Lower lobe of right lung (tissue), 2 donors: ENCODE measurements around the gene TLL2. TPM values are rescaled to one million over a fixed set of nuclear protein-coding genes. Genes with fewer than 3 reads are reported as not detected.

ENCODE experiments used
- ATAC-seq, 2 donors: fragments of 200-7000 bp; cut with Tn5 transposase; one replicate each; pipeline ENCODE4 v1.9.1; 2020 to 2022; ENCODE audit warnings: mild to moderate bottlenecking in 2 of 2, moderate library complexity in 2 of 2
- DNase-seq: peaks from one replicate; pipeline ENCODE4 v3.0.0-alpha.2; 2020
- H3K27ac ChIP-seq: fragments of 200-600 bp; one replicate; pipeline ENCODE4 v1.8.0; 2022
- H3K27me3 ChIP-seq: fragments of 200-600 bp; one replicate; pipeline ENCODE4 v1.8.0; 2022; ENCODE audit warnings: low read depth
- H3K36me3 ChIP-seq: fragments of 200-600 bp; one replicate; pipeline ENCODE4 v1.8.0; 2022; ENCODE audit warnings: mild to moderate bottlenecking
- H3K4me1 ChIP-seq: fragments of 200-600 bp; one replicate; pipeline ENCODE4 v1.8.0; 2022
- H3K4me3 ChIP-seq: fragments of 200-600 bp; one replicate; pipeline ENCODE4 v1.8.0; 2022; ENCODE audit warnings: mild to moderate bottlenecking
- H3K9me3 ChIP-seq: fragments of 200-600 bp; one replicate; pipeline ENCODE4 v1.8.0; 2022
- intact Hi-C: fragments of 100-400 bp; cut with DNase I; formaldehyde crosslinking; loops from one replicate; pipeline ENCODE4 v1.11.0; 2022
- total RNA-seq: library from RNA; stranded (reverse); fragmentation: NEBNext Ultra II Directional; extraction: Animal tissue kit (Norgen Biotek cat#: 25700); gene quantifications from one replicate; pipeline ENCODE4 v1.2.1, GENCODE V29; 2021
- TF ChIP-seq, protein P1 (sequence below): fragments of 200-600 bp; IDR thresholded peaks from one replicate; pipeline ENCODE4 v1.8.0; 2022; ENCODE audit warnings: antibody characterized with exemption, mild to moderate bottlenecking
- donor health status: DM: no; HTN: yes; CAD: no; lungs with severe emphysema.

Gene TLL2
- total RNA-seq, 1 donor from 2014 or later, result not detected

DNA sequence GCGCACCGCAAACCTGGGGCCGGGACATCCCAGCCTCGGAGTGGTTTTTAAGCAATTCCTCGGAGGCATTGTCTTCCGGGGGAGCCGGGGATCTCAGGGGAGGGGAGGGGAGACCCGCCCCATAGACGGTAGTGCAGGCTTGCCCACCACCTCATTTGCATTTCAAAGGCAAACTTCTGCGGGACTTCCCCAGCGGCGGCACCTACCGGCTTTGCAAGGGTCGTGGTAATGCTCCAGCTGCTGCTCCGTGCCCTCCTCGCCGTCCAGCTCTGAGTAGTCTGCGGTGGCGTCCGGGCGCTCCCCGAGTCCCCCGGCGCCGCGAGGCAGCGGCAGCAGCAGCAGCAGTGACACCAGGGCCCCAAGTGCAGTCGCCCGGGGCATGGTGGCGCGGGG, 425 bp downstream of the TLL2 start:
- peaks cover 28% of the 10 kb centered on the region for H3K4me1 ChIP-seq
- peaks cover 5% of the 10 kb centered on the region for H3K36me3 ChIP-seq
- DNase-seq, result no peak
- no peak for ATAC-seq
- TF ChIP-seq, protein P1, sequence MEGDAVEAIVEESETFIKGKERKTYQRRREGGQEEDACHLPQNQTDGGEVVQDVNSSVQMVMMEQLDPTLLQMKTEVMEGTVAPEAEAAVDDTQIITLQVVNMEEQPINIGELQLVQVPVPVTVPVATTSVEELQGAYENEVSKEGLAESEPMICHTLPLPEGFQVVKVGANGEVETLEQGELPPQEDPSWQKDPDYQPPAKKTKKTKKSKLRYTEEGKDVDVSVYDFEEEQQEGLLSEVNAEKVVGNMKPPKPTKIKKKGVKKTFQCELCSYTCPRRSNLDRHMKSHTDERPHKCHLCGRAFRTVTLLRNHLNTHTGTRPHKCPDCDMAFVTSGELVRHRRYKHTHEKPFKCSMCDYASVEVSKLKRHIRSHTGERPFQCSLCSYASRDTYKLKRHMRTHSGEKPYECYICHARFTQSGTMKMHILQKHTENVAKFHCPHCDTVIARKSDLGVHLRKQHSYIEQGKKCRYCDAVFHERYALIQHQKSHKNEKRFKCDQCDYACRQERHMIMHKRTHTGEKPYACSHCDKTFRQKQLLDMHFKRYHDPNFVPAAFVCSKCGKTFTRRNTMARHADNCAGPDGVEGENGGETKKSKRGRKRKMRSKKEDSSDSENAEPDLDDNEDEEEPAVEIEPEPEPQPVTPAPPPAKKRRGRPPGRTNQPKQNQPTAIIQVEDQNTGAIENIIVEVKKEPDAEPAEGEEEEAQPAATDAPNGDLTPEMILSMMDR, result no peak
- H3K9me3 ChIP-seq, result no peaks in the 10 kb centered on the region
- intact Hi-C loops, result no loop called here
- peak overlapping the region; percentile 57 for H3K4me3 ChIP-seq
- peaks cover 41% of the 10 kb centered on the region for H3K27me3 ChIP-seq
- H3K27ac ChIP-seq, result no peak overlapping the region

DNA sequence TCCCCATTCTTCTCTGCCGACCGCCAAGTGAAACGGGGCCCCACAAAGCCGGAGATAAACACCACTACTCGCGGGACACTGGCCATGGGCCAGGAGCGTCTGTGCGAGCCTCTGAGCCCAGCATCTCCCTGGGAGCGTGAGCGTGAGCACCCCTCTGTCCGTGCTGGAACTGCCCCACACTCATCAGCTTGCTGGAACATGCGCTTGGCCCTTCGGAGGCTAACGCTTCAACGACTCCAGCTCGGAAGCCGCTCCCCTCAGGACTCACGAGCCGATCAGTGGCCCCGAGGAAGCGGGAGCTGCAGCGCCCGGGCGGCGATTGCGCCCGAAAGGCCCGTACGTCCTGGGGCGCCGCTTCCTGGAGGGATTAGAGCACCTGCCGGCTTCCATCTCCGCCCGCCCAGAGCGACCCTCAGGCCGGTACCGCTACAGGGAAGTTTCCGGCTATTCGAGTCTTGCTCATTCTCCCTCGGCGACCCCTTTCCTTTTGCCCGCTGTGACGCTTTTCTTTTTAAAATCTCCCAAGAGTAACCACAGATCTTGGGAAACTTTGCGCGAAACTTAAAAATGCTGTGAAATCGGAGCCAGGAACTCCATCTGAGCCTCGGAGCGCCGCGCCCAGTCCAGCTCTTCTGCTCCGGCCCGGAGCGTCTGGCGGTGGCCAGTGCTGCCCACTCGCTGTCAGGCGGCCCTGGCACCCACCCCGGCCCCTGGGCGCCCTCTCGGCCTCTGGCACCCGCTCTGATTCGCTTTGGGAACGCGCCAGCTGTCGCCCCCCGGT, 1.0 kb downstream of the TLL2 start:
- H3K27ac ChIP-seq, result no peak overlapping the region
- intact Hi-C loops, result no loop called here
- TF ChIP-seq, protein P1, result no peak
- H3K36me3 ChIP-seq, result no peaks in the 10 kb centered on the region
- ATAC-seq (peak; percentile 55 to 60), DNase-seq (no peak)
- H3K4me1 ChIP-seq, result peaks cover 28% of the 10 kb centered on the region
- H3K27me3 ChIP-seq, result peaks cover 41% of the 10 kb centered on the region
- H3K9me3 ChIP-seq, result no peaks in the 10 kb centered on the region
- H3K4me3 ChIP-seq, result peak overlapping the region; percentile 57

DNA sequence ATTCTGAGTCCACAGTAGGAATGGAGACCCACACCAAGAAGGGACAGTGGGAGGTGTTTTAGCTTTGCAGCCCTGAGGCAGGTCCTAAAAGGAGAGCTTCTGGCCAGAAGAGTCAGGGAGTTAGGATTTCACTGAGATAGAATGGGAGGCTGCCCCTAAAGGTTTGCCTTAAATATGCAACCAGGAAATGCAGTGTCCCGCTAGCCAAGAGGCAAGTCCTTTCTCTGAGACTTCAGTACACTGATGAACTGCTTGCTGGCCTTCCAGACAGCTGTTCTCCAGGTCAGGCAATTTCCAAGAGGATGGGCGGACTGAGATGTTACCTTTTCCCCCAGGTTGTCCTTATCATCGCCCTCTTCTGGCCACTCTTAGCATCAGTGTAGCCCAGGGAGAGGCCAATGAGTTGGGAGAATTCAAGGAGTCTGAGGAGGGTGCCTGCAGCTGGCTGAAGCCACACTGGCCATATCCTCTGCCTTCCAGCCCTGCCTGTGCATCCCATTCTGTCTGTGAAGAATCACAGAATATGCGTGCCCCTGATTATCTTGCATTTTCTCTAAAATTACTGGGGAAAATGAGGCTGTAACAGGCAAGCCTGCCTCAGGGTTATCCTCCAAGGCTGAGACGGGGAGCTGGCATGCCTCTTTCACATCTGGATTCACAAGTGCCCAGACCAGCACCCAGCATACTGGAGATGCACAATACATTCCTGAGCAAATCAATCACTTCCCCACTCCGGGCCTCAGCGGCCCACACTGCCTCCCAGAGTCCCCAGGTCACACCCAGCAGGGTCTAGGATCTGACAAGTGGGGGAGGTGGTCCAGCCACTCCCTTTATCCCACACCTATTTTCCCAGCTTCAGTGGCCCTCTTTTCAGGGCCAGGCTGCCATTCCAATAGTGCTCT, 2.4 kb downstream of the TLL2 start:
- no peaks in the 10 kb centered on the region for H3K9me3 ChIP-seq
- no peak overlapping the region for H3K4me3 ChIP-seq
- intact Hi-C loops, result no loop called here
- H3K4me1 ChIP-seq, result peaks cover 28% of the 10 kb centered on the region
- ATAC-seq (peak in 1 of 2 donors; percentile 34), DNase-seq (no peak)
- H3K36me3 ChIP-seq, result no peaks in the 10 kb centered on the region
- TF ChIP-seq, protein P1, result peak; percentile 53
- H3K27me3 ChIP-seq, result peaks cover 41% of the 10 kb centered on the region
- no peak overlapping the region for H3K27ac ChIP-seq

DNA sequence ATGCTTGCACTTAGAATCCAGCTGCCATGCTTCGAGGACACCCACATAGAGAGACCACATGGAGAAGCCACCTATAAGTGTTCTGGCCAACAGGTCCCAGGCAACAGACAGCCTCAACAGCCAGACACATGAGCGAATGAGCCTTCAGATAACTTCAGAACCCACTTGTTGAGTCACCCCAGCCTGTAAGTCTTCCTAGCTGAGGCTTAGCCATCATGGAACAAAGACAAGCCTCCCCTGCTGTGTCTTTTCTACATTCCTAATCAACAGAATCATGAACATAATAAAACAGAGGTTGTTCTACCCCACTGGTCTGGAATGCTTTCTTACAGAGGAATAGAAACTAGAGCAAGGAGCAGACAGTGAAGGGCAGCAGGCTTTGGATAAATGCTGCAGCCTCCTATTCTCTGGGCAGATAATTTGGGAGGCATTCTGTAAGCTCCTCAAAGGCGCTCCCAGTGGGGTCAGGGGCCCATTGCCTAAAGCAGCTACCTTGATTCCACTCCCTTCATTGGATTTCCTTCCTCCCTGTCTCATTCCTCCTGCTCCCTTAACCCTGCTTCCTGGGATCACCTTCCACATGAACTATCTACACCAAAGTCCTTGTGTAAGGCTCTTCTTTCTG, 4.6 kb downstream of the TLL2 start:
- Histone ChIP-seq H3K4me1 (peaks cover 21% of the 10 kb centered on the region), H3K9me3 (no peaks in the 10 kb centered on the region), H3K36me3 (no peaks in the 10 kb centered on the region), H3K4me3 (no peak overlapping the region), H3K27me3 (peaks cover 32% of the 10 kb centered on the region), H3K27ac (no peak overlapping the region)
- ATAC-seq (no peak), DNase-seq (no peak)
- TF ChIP-seq, protein P1, result no peak
- intact Hi-C loops, result no loop called here

DNA sequence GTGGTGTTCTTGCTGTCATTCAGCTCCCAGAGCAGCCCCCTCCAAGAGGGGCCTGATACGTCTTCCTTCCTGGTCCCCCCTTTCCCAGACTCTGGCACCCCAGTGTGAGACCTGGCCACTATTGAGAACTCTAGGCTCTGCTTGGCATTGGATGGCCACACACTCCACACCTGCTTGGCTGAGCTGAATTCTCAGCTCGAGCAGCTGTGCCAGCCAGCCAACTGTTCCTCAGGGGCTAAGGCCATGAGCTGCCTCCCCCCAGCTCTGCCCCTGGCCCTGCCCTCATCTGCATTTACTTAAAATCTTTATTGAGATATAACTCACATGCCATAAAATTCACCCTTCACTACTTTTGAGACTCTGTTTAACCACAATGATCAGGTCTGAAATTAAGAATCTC, 6.7 kb downstream of the TLL2 start:
- H3K9me3 ChIP-seq, result no peaks in the 10 kb centered on the region
- ATAC-seq, result no peak
- peaks cover 20% of the 10 kb centered on the region for H3K27me3 ChIP-seq
- H3K4me1 ChIP-seq, result no peaks in the 10 kb centered on the region
- H3K4me3 ChIP-seq, result no peak overlapping the region
- intact Hi-C loops, result no loop called here
- H3K27ac ChIP-seq, result no peak overlapping the region
- TF ChIP-seq, protein P1, result no peak
- no peaks in the 10 kb centered on the region for H3K36me3 ChIP-seq
- no peak for DNase-seq
